Stimulated activated CD8-positive, alpha-beta memory T cell treated with anti-CD3 and anti-CD28 coated beads, Interleukin-2, amount 100 ng/mL, for 1 hour (primary cell): ENCODE data around the gene PRKG2.

Experiments used
- DNase-seq, 2 donors: peaks; one replicate each; pipeline ENCODE4 v3.0.0-alpha.2; 2020; ENCODE audit warnings: low read depth in 2 of 2

Gene PRKG2

DNA sequence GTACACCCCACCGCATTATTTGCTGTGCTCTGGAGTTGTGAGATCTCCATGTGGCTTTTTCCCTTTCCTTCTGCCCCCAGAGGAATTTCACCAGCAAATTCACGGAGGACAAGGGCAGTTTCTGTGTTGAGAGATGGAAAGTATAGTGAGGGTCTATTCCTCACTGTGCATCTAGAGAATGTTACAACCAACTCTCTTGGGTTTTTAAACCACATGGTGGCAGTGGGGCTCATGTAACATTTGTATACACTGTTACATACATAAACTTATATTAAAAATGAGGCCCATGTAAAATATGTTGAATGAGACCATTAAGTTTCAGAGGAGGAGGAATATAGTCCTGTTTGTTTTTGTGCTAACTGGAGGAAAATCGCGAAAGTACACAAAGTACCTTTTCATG, 909 bp upstream of the PRKG2 start:
- no peak for DNase-seq

DNA sequence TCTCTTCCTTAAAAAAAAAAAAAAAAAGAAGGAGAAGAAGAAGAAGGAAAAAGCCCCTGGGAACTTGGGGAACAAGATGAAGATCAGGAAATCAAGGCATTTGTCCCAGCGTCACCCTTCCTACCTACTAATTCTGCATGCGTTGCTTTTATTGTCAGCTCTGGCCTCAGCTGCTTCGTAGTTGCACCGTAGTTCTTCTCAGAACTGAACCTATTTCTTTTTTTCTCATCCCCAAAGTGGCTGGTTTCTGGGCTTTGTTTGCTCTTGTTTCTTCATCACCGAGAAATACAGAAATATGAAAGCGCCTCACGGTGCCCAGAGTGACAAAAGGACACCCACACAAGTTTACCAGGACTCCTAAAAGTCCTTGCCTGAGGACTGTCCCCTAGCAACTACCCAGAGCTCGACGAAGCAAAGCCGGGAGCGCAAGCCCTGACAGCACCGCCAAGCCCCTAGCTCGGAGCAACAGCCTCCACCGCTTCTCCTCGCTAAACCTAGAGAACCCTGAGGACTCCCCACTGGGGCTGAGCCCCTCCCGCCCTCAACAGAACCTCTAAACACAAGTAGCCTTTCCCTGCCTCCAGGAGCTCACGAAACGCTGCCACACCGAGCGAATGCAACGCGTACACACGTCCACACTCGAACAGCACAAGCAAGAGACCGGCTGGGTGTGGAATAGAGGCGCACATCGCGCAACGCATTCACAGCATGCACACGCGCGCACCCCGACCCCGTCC, 710 bp downstream of the PRKG2 start:
- no peak for DNase-seq

DNA sequence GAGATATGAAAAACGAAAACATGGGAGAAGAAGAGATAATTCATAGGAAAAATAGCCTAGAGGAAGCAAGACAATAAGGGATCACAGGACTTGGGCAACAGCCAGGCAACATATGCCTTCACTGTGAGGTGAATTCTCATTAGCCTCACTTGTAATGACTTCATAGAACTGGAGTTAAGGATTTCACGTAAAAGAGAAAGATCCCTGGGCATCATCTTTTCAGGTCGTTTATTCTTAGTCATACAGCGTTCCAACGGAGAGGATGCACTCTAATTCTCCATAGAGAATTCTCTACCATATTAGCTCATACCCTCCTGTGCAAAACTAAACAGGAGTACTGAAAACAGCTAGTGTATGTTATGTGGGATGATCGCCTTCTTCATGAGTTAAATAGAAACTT, 1.4 kb downstream of the PRKG2 start:
- no peak for DNase-seq

DNA sequence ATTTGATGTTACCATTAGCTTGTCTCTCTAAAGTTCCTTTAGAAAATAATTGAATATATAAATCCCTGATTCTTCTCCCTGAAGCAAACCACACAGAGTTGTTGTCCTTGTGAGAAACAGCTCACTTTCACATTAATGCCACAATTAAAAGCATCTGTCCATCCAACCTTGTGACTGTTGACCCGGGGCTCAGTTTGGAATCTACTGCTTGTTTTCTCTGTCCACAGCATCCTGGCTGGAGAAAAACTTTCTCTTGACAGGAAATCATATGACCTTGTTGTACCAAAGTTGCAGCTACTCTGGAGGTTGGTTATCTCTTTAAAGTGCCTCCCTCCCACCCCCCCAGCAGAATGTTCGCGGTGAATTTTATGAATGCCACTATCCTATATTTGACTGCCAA, 3.1 kb downstream of the PRKG2 start:
- no peak for DNase-seq

DNA sequence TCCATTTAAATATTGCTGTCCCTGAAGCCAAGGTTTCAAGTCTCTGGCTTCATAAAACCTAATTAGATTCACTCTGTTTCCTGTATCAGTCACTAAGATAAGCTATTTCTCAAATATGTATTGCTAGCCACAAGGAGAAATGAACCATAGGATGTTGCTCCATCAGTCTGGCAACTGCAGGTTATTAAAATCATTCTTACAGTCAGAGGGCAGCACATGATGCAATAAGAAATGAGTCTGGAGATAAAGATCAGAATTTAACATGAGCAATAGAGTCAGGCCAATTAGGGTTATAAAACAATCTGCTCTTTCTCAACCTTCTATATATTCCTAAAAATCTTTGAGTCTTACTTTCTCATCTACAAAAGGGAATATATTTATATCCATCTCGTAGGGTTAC, 7.2 kb downstream of the PRKG2 start:
- no peak for DNase-seq

DNA sequence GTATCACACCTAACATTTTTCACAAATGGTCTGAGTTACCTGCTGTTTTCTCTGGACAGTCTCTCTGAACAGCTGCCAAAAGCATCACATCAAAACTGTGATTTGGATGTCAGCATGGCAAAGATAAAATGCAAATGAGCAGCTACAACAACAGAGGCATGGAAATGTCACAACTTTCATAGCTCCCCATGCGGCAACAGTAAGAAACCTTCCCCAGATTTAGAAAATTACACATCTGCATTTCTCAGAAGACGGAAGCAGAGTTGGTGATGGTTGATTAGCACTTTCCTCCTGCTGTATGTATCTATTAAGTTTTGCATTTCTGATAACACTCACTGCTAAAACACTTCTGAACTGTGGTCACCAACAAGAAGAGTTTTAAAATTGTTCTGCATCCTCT, 9.7 kb downstream of the PRKG2 start:
- no peak for DNase-seq

DNA sequence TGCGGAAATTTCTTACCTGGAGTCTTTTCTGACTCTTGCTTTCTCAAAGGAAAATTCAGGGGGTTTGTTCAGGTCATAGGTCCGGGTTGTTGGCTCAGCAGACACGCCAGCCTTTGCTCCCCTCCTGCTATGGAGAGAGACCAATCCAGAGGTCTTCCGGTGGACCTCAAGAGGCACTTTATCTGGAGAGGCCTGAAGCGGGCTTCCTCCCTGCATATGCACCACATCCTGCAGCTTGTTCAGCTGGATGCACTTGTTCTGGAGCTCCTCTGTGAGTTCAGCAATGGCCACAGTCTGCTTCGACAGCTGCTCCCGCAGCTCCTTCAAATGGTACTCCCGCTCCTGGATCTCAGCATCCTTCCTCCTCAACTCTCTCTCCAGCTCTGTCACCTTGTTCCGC, 10.5 kb downstream of the PRKG2 start:
- DNase-seq: no peak

DNA sequence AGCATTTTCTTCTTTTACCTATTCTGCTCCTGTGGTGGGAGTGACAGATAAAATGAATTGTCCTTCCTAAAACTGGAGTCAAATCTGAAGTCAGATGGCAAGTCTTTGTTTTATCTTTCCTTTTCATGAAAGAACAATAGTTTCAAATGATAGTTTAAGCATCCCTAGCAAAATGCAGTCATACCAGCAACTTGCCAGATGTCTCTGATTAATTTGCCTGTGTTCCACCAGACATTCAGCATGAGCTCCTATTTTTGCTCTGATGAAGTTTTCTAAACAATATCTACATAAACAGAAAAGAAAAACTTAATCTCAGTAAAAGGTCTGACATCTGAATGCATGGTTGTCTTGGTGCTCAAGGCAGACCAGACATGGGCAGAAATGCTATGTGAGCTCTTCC, 15.2 kb downstream of the PRKG2 start:
- DNase-seq: no peak

DNA sequence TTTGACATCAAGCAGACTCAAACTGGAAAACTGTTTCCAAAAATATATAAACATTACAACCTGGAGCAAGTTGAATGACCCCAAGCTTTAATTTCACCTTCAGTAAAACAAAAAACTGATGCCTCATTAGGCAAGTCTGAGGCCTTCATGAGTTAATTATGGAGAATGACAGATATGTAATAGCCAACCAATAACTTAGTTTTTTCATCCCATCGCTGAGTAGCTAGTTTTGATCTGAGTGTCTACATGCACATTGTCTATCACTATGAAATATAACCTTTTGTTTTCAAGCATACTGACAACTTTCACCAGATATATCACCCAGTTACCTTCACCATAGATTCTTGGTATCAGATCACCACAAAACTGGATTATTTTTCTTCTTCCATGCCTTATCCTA, 16.4 kb downstream of the PRKG2 start:
- no peak for DNase-seq

DNA sequence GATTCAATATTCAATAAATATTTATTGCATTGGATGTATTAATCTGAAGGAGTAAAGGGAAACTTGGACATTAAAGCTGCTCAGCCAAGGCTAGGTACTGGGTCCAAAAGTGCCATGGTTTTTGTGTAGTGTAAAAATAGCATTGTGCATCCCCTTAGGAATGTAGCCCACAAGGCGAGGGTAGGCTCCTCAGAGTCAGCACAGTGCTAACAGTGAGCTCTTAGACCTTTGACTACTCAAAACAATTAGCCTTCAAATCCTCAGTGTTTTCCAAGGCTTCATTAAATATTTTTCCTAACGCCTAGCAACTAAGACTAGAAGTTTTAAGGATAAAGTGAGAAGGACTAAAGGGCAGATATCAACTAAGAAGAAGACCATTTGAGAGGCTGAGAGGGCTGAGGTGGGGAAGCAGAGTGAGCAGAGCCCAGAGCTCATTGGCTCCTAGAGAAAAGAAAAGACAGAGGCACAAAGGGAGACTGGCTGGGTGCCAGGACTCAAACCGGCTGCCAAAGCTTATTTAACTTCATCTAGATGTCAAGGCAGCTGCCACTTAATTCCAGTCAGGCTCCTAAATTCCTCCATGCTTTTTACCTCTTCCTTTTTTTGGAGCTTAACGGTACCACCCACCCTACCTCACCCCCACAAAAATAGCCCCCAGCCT, 17.0 kb downstream of the PRKG2 start:
- DNase-seq: no peak

DNA sequence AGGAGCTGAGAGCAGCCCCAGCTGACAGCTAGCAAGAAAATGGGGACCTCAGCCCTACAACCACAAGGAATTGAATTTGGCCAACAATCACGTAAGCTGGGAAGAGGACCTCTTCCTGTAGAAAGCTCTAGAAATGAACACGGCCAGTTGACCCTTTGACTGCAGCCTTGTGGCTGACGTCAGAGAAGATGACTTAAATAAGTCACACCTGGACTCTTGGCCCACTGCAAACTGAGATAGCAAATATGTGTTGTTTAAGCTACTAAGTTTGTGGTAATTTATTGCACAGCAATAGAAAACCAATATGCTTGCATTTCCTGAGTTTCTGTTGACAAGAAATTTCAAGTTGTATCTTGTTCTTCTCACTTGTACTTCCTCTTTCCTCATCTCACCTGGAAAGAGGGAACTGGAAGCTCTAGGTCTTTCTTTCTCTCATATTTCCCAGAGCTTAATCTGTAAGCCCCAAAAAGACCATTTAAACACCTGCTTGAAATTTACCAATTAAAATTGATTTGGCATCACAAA, 18.8 kb downstream of the PRKG2 start:
- DNase-seq: no peak

DNA sequence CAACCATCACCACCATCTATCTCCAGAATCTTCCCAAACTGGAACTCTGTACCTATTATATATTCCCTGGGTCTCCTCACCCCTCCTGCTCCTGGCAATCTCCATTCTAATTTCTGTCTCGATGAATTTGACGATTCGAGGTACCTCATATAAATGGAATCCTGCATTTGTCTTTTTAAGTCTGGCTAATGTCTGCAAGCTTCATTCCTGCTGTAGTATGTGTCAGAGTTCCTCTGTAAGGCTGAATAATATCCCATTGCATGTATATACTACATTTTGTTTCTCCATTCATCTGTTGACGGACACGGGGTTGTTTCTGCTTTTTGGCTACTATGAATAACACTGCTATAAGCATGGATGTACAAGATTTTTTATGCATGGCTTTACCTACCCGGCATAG, 19.5 kb downstream of the PRKG2 start:
- no peak for DNase-seq

DNA sequence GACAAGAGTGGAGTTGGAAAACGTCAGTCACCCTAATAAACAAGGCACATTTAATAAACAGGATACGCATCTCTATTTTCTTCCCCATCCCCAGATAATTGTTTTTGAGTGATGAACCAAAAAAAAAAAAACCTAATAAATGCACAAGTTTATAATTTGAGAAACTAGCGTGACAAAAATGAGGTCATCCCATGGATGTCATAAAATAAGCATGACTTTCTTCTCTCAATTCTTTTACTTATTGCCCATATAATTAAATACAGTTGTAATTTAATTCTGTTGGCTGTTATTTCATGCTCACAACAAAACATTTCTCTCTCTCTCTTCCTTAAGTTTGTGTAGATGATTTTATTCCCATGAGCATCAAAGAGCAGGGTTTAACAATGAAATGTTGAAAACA, 20.7 kb downstream of the PRKG2 start:
- DNase-seq: no peak

DNA sequence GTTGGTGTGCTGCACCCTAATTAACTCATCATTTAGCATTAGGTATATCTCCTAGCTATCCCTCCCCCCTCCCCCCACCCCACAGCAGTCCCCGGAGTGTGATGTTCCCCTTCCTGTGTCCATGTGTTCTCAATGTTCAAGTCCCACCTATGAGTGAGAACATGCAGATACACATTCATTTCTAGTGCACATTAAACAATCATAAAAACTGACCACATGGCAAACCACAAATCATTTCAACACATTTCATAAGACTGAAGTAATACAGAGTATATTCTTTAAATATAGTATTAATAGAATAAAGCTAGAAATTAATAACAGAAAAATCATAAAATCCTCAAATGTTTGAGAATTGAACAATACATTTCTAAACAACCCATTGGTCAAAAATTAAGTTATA, 34.1 kb downstream of the PRKG2 start:
- no peak for DNase-seq

DNA sequence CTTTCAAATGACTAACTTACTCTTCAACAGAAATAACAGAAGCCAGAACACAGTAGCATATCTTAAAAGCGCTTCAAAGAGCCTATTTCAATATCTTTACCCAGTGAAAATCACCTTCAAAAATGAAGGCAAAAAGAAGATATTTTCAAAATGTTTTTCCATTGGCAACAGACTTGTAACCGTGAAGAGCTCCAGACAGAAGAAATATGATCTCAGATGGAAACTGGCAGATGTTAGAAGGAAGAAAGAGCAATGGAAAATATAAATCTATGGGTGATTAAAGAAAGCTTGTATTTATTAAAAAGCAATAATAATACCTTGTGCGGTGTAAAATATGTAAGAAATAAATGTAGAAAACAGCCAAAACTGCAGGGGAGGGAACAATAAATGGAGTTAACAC, 35.7 kb downstream of the PRKG2 start:
- no peak for DNase-seq

DNA sequence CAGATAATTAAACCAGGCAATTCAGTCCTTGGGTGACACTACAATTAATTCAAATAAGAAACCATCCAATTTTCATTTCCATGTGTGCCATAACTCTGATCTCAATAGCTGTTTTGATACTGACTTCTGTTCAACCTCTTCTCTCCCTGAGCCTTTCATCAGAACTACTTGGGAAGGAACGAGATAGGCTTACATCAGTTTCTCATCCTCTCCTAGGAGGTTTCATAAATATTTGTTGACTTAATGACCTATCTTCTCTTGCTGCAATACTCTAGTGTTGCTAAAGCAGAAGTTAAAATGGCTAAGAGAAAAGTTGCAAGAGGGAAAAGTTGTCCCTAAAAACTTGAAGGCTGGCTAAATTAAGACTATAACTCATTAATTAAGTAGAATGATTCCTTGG, 41.8 kb downstream of the PRKG2 start:
- DNase-seq: no peak

DNA sequence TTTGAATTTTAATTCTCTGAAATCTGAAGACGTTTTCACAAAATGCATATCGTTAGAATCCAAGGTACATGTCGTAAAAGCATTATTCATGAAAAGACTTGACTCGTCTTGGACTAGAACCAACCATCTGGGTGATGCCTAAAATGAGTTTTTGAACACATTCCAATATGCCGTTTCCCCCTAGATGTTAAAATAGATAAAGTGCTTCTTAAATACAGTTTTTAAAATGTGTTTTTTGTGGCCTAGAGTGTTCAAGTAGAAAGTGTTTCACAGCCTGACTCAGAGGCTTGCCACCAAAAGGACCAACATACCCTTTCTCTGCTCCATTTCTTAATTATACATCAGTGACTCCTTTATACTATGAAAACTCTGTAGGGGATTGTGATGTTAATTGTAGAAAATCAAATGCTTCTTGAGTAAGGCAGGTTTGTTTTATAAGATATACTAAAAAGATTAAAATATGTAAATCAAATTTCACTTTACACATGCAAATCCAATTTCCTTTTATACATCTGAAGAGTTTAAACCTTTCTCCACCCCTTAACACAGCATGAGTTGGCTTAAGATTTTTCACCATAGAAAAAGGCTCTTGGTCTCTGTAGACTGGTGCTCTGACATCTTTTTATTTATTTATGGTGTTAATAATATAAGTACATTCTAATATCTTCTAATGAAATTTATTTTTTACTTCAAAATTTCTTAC, 48.4 kb downstream of the PRKG2 start:
- no peak for DNase-seq

DNA sequence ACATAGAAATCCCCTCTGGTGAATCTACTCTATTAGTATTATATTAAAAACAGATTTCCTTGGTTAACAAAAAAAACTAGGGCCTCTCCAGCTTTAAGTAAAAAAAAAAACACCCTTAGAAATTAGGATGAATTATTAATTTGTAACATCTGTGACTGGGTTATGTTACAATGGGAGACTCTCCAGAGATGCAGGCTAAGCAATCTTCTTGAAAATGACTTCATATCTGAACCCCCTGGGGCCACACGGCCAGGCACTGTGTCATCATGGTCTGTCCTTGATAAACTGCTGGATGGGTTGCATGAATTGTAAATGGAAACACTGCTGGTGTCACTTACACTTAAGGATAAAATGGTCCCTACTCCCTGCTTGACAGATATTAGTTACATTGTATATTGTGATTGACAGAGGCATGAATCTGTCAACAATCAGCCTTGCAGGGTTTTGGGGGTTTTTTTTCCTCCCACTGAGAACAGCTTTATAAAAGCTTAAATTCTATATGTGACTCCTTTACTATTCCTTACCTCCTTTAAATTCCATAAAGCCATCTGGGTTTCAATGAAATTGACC, 49.1 kb downstream of the PRKG2 start:
- no peak for DNase-seq

DNA sequence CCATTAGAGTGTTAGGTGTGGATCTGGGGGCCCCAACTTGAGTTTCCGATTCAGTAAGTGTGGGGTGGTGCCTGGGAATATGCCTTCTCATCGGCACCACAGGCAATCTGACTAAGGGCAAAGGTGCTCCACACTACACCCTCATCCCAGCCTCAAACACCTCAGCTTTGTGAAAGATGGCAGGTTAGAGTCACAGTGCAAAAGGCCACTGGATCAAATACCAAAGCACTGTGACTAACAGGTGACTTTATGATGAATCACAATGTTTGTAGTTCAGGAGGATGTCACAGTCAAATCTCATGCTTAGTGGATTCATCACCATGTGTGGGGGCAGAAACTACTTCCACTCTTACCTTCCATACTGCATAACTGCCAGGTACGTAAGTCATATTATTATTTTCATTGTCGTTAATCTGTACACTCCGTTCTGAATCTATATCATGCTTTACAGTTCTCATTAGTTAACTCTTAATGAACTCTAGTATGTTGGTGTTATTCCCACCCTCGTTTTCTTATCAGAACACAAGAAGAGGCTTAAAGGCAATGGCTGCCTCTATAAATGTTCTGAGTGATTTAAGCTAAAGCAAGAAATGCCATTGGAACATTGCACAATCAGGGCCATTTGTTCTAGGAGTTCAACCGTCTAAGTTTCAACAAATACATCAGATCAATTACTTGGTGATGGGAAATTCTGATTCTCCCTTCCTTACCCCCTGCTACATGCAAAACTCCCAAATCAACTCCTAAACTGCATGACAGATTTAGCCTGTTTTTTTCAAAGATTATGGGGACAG, 50.2 kb downstream of the PRKG2 start:
- DNase-seq: no peak

DNA sequence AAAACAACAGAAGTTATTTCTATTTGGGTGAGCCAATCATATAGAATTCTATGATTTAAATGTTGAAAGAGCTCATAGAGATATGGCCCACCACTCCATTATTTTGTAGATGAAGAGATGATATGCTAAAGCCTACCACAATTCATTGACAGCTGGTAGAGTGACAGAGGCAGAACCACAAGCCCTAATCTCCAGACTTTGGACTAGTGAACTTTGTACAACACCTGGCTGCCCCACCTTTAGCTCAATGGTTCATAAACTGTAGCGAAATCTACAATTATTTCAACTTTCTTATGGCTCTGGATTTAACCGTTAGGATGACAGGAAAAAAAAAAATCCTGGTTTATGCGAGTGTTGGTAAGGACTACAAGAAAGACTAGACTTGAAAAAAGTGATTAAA, 50.9 kb downstream of the PRKG2 start:
- DNase-seq: no peak

DNA sequence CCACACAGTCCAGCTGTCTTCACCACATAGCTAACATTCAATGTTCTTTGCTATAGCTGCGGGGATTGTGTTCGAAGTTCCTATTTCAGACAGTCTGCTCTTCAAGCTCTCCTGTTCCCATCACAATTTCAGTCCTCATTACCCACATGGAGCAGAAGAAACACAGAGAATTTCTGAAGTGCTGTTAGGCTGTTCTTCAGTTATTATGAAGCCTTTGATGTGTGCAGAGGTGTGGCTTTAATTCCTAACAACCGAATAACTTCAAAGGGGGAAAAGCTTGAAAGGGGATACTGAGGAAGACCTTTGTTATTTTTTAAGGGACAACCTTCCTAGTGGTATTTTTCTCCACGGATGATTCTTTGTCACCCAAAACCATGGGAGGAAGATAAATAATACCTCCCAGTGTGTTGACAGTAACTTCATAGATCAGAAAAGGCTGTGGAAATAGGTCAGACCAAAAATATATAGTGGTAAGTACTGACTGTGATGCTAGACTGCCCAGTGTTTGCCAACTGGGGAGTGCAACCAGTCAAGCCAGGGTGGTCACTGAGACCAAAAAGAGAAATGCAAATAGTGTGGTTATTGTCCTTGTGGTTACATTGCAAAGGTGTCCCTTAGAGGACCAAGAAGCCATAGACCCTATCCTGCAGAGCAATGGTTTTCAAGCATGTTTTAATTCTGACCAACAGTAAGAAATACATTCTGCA, 52.1 kb downstream of the PRKG2 start:
- DNase-seq: no peak
